ENCODE measurements around the gene CYP26A1. TPM values are rescaled to one million over a fixed set of nuclear protein-coding genes. Genes with fewer than 3 reads are reported as not detected.

The CYP26A1 gene
- total and polyA plus RNA-seq, 2 experiments from 2014 or later: 1.2 to 1.8 TPM

- TF ChIP-seq, protein P1, sequence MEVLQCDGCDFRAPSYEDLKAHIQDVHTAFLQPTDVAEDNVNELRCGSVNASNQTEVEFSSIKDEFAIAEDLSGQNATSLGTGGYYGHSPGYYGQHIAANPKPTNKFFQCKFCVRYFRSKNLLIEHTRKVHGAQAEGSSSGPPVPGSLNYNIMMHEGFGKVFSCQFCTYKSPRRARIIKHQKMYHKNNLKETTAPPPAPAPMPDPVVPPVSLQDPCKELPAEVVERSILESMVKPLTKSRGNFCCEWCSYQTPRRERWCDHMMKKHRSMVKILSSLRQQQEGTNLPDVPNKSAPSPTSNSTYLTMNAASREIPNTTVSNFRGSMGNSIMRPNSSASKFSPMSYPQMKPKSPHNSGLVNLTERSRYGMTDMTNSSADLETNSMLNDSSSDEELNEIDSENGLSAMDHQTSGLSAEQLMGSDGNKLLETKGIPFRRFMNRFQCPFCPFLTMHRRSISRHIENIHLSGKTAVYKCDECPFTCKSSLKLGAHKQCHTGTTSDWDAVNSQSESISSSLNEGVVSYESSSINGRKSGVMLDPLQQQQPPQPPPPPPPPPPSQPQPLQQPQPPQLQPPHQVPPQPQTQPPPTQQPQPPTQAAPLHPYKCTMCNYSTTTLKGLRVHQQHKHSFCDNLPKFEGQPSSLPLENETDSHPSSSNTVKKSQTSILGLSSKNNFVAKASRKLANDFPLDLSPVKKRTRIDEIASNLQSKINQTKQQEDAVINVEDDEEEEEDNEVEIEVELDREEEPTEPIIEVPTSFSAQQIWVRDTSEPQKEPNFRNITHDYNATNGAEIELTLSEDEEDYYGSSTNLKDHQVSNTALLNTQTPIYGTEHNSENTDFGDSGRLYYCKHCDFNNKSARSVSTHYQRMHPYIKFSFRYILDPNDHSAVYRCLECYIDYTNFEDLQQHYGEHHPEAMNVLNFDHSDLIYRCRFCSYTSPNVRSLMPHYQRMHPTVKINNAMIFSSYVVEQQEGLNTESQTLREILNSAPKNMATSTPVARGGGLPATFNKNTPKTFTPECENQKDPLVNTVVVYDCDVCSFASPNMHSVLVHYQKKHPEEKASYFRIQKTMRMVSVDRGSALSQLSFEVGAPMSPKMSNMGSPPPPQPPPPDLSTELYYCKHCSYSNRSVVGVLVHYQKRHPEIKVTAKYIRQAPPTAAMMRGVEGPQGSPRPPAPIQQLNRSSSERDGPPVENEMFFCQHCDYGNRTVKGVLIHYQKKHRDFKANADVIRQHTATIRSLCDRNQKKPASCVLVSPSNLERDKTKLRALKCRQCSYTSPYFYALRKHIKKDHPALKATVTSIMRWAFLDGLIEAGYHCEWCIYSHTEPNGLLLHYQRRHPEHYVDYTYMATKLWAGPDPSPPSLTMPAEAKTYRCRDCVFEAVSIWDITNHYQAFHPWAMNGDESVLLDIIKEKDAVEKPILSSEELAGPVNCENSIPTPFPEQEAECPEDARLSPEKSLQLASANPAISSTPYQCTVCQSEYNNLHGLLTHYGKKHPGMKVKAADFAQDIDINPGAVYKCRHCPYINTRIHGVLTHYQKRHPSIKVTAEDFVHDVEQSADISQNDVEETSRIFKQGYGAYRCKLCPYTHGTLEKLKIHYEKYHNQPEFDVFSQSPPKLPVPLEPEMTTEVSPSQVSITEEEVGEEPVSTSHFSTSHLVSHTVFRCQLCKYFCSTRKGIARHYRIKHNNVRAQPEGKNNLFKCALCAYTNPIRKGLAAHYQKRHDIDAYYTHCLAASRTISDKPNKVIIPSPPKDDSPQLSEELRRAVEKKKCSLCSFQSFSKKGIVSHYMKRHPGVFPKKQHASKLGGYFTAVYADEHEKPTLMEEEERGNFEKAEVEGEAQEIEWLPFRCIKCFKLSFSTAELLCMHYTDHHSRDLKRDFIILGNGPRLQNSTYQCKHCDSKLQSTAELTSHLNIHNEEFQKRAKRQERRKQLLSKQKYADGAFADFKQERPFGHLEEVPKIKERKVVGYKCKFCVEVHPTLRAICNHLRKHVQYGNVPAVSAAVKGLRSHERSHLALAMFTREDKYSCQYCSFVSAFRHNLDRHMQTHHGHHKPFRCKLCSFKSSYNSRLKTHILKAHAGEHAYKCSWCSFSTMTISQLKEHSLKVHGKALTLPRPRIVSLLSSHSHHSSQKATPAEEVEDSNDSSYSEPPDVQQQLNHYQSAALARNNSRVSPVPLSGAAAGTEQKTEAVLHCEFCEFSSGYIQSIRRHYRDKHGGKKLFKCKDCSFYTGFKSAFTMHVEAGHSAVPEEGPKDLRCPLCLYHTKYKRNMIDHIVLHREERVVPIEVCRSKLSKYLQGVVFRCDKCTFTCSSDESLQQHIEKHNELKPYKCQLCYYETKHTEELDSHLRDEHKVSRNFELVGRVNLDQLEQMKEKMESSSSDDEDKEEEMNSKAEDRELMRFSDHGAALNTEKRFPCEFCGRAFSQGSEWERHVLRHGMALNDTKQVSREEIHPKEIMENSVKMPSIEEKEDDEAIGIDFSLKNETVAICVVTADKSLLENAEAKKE (CRISPR knock-in tag; IDR thresholded peaks at IDR 0.05): no peak
- TF ChIP-seq POLR2AphosphoS5 (IDR thresholded peaks at IDR 0.05; ENCODE audit: low read depth): no peak
- no peak for TF ChIP-seq STAT1 (IDR thresholded peaks at IDR 0.05; ENCODE audit: unreplicated experiment)
- no peak for TF ChIP-seq ZNF331 (CRISPR knock-in tag; IDR thresholded peaks at IDR 0.05; ENCODE audit: low read depth)
- no peak for TF ChIP-seq CREB1 (CRISPR knock-in tag; IDR thresholded peaks at IDR 0.05; ENCODE audit: low read depth)
- no peak for TF ChIP-seq CTCF (conservative IDR thresholded peaks at IDR 0.05; ENCODE audit: low read depth in 2 of 2)
- no peak for TF ChIP-seq JUNB (IDR thresholded peaks at IDR 0.05; ENCODE audit: unreplicated experiment)
- TF ChIP-seq ZNF114 (CRISPR knock-in tag; IDR thresholded peaks at IDR 0.05): no peak
- TF ChIP-seq NANOG (IDR thresholded peaks at IDR 0.05; ENCODE audit: borderline replicate concordance): no peak
Measured at GRCh38 chr10:93106631-93107072, 33.0 kb downstream of the CYP26A1 start (continued).

All from GM23338 (cell line).